ENCODE results near the gene CLEC19A.

The CLEC19A gene

DNA sequence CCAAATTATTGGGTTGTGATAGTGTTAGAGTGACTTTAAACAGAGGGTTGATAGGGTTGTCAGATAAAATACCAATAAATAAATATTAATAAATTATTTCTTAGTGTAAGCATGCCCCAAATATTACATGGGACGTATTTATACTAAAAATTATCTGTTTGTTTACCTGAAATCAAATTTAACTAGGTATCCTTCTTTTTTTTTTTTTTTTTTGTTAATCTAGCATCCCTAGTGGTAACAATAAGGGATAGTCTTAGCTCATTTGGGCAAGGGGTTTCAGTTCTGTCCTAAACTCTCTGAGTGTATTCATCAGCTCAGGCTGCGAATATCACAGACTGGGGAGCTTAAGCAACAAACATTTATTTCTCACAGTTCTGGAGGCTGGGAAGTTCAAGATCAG lies 1.3 kb downstream of the CLEC19A start:
- Histone ChIP-seq H3K27me3 (replicated peaks) (no peaks in the 10 kb centered on the region), H3K4me3 (ENCODE audit: low read depth, low read length) (no peak overlapping the region), H3K36me3 (replicated peaks) (no peaks in the 10 kb centered on the region), H3K27ac (no peak overlapping the region)
- in situ Hi-C loops (cut with HindIII; ENCODE audit: low pct_ligation_motif_present, low sequenced_read_pairs): no loop called here
- TF ChIP-seq, protein P1, sequence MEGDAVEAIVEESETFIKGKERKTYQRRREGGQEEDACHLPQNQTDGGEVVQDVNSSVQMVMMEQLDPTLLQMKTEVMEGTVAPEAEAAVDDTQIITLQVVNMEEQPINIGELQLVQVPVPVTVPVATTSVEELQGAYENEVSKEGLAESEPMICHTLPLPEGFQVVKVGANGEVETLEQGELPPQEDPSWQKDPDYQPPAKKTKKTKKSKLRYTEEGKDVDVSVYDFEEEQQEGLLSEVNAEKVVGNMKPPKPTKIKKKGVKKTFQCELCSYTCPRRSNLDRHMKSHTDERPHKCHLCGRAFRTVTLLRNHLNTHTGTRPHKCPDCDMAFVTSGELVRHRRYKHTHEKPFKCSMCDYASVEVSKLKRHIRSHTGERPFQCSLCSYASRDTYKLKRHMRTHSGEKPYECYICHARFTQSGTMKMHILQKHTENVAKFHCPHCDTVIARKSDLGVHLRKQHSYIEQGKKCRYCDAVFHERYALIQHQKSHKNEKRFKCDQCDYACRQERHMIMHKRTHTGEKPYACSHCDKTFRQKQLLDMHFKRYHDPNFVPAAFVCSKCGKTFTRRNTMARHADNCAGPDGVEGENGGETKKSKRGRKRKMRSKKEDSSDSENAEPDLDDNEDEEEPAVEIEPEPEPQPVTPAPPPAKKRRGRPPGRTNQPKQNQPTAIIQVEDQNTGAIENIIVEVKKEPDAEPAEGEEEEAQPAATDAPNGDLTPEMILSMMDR (IDR thresholded peaks at IDR 0.05; ENCODE audit: low read depth, low read length, missing control alignments): no peak
- no peak for DNase-seq

DNA sequence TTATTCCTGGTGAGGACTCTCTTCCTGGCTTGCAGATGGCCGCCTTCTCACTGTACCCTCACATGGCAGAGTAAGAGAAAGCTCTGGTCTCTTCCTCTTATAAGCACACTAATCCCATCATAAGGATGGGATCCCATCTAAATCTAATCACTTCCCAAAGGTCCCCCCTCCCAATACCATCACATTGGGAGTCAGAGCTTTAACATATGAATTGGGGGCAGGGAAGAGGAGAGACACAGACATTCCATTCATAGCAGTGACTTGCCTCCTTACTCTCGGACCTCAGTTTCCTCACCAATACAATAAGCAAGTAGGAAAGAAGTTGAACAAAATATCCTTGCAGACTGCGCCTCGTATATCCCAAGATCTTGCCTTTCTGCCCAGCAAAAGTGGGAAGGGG lies 1.7 kb downstream of the CLEC19A start:
- H3K27ac ChIP-seq: no peak overlapping the region
- in situ Hi-C loops (cut with HindIII; ENCODE audit: low pct_ligation_motif_present, low sequenced_read_pairs): no loop called here
- TF ChIP-seq, protein P1 (IDR thresholded peaks at IDR 0.05; ENCODE audit: low read depth, low read length, missing control alignments): no peak
- H3K36me3 ChIP-seq (replicated peaks): no peaks in the 10 kb centered on the region
- no peak for DNase-seq
- H3K4me3 ChIP-seq (ENCODE audit: low read depth, low read length): no peak overlapping the region
- H3K27me3 ChIP-seq (replicated peaks): no peaks in the 10 kb centered on the region

DNA sequence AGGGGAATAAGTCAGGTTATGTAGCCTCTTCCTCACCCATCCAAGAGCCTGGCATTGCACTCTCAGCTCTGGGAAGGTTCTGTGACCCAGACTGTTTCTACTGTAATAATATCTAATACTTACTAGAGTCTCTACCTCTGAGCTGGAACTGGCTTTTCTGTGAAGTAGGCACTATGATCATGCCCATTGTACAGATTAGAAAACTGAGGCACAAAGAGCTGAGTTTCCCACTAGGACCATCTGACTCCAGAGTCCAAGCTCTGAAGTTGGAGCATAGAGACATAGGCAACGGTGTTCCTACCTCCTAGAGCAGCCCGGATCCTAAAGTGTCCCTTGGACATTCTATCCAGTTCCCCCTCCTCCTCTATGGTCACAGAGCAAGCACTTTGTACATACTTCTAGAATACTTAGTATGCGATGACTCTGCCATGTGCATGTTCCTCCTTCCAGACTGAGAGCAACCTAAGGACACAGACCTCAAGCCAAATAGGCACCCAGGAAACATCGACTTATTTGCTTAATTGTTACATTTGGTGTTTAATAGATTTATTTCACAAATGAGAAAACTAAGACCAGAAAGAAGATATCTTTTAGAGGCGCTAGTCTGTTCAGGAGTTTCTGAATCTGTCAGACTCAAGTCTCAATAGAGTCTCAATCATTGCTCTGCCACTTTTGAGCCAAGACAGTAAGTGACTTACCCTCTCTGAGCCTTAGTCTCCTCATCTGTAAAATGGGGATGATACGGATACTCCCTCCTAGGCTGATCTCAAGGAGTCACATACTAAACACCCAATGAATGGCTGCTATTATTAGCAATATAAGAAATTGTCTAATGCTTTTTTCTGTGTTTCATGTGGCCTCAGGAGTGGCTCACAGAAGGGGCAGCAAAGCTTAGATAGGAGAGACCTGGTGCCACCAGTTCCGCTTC lies 3.6 kb downstream of the CLEC19A start:
- in situ Hi-C loops (cut with HindIII; ENCODE audit: low pct_ligation_motif_present, low sequenced_read_pairs): no loop called here
- no peak for DNase-seq
- Histone ChIP-seq H3K27me3 (replicated peaks) (no peaks in the 10 kb centered on the region), H3K36me3 (replicated peaks) (no peaks in the 10 kb centered on the region), H3K27ac (no peak overlapping the region), H3K4me3 (ENCODE audit: low read depth, low read length) (no peak overlapping the region)
- TF ChIP-seq, protein P1 (IDR thresholded peaks at IDR 0.05; ENCODE audit: low read depth, low read length, missing control alignments): no peak

DNA sequence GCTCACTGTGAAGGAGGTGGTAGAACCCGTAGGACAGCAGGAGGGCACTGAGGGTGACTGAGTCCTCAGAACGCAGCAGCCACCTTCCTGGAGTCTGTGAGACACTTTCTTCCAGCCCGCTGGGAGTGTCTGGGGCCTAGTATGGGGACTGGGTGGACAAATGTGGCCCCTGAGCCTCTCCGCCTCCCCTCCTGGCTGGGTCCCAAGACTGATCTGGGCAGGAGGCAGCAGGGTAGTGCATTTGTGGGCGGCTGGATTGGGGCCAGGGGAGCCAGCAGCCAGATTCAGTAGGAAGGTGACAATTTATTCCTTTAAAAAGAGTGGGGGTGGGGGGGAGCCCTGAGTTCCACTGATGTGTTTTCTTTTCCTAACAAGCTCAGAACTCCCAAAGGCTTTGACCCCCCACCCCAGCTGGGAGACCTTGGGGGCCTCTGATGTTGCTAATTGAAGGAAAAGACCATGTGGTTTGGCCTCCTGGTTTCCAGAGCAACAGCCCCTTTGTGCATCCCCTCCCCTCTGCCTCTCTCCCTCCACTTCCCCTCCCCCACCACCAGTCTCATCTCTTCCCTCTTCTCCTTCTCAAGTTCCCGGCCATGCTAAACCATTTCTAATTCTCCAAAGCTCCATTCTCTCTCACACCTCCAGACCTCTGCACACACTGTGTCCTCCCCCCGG lies 4.4 kb downstream of the CLEC19A start:
- no peak for DNase-seq
- no peaks in the 10 kb centered on the region for H3K27me3 ChIP-seq (replicated peaks)
- TF ChIP-seq, protein P1 (IDR thresholded peaks at IDR 0.05; ENCODE audit: low read depth, low read length, missing control alignments): no peak
- no peak overlapping the region for H3K4me3 ChIP-seq (ENCODE audit: low read depth, low read length)
- no peaks in the 10 kb centered on the region for H3K36me3 ChIP-seq (replicated peaks)
- in situ Hi-C loops (cut with HindIII; ENCODE audit: low pct_ligation_motif_present, low sequenced_read_pairs): no loop called here
- no peak overlapping the region for H3K27ac ChIP-seq

DNA sequence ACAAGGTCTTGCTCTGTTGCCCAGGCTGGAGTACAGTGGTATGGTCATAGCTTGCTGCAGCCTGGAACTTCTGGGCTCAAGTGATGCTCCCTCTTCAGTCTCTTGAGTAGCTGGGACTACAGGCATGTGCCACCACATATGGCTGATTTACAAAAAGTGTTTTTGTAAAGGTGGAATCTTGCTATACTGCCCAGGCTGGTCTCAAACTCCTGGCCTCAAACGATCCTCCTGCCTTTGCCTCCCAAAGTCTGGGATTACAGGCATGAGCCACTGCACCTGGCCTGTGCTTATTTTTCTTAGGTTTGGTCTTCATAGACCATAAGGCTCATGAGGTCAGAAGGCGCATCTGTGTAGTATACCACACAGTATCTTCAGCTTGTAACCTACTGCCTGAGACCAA lies 5.3 kb downstream of the CLEC19A start:
- H3K27me3 ChIP-seq (replicated peaks): no peaks in the 10 kb centered on the region
- H3K36me3 ChIP-seq (replicated peaks): no peaks in the 10 kb centered on the region
- no peak for DNase-seq
- in situ Hi-C loops (cut with HindIII; ENCODE audit: low pct_ligation_motif_present, low sequenced_read_pairs): no loop called here
- TF ChIP-seq, protein P1 (IDR thresholded peaks at IDR 0.05; ENCODE audit: low read depth, low read length, missing control alignments): no peak
- H3K4me3 ChIP-seq (ENCODE audit: low read depth, low read length): no peak overlapping the region
- no peak overlapping the region for H3K27ac ChIP-seq
